GM18909 (cell line): Measurements from ENCODE around the gene CP.
"Not testable (repeated sequence)": the region's sequence is repeated elsewhere in the genome, so short reads cannot be mapped to it uniquely, and the experiment has no call there.

Source experiments
- ATAC-seq: cut with Tn5 transposase; IDR thresholded peaks from one replicate; pipeline ENCODE4 v1.9.1; 2021; ENCODE audit warnings: mild to moderate bottlenecking; ENCODE audit not compliant: unreplicated experiment, poor library complexity

CP gene

DNA sequence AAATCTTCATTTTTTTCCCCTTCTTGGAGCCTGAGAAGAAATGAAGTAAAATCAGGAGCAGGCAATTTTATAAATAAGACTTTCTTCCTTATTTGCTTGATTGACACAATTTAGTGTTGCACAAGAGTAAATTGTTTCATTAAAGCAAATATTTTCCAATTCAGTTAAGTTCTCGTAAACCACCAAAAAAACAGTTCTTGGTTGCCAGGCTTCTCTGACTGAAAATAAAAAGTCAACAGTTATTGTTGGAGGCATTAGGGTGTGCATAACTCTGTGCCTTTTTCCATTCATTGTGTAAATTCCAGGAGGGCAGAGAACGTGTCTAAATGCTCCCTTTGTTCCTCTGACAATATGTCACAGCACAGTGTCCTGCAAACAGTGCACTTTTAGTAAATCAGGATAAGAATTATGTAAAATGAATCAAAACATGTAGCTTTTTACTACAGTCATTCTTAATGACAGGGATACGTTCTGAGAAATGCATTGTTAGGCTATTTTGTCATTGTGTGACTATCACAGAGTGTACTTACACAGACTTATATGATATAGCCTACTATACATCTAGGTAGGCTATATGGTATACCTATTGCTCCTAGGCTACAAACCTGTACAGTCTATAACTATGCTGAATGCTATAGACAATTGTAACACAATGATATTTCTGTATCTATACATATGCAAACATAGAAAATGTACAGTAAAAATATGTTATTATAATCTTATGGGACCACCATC lies at the start of gene CP:
CP (minus strand) TSS at position 47 of the 735 bp plus-strand sequence; CDS start at position 10, 37 bp downstream.
- ATAC-seq: no peak

- ATAC-seq: no peak
Measured at GRCh38 chr3:149270180-149270579, 48.6 kb upstream of the CP start.

- ATAC-seq: no peak
Measured at GRCh38 chr3:149269687-149270086, 48.1 kb upstream of the CP start.

GRCh38 chr3:149267565-149267964 lies 45.9 kb upstream of the CP start:
- peak; percentile 74 for ATAC-seq

GRCh38 chr3:149266736-149267135 lies 45.1 kb upstream of the CP start:
- no peak for ATAC-seq

DNA sequence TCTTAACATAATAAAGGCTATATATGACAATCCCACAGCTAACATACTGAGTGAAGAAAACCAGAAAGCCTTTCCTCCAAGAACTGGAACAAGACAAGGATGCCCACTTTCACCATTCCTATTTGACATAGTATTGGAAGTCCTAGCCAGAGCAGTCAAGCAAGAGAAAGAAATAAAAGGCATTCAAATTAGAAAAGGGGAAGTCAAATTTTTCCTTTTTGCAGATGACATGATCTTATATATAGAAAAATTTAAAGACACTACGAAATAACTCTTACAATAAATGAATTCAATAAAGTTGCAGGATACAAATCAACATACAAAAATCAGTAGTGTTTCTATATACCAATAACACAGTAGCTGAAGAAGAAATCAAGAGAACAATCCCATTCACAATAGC lies 42.2 kb upstream of the CP start:
- no peak for ATAC-seq

DNA sequence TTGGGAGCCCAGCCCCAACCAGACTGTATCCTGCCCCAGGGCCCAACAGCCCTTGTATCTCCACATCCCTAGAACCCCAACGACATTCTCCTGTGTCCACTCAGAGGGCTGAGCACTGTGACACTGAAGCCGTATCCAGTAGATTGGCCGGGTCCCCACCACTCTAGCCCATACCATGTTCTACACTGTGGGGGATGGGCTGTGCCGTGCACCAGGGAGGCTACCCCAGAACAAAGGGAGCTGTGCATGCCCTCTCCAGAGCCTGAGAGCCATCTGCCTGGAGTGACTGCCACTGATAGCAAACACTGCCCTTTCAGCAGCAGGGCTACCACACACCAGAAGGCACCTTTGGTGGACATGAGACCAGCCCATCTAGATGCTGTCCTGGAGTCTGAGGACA lies 37.1 kb upstream of the CP start:
- ATAC-seq: no peak

DNA sequence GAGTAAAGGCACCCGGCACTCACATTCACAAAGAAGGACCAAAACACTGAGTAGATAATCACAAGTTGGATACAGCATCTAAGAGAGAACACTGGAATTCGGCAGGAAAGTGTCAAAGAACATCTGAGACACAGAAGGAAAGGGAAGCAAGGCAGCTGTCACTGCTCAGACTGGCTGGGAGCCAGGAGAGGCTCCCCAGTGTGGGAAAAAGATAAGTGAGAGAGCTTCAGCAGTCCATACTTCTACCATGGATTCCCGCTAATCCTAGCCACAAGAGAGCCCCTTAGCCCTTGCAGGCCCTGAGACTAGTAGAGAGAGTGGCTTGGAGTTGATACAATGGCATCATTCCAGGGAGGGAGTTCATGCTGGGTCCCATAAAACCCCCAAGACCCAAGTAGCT lies 36.7 kb upstream of the CP start:
- no peak for ATAC-seq

- ATAC-seq: no peak
Measured at GRCh38 chr3:149252272-149252671, 30.6 kb upstream of the CP start.

- ATAC-seq: no peak
Measured at GRCh38 chr3:149251186-149251585, 29.6 kb upstream of the CP start.

GRCh38 chr3:149247929-149248691 lies 26.5 kb upstream of the CP start:
- peak; percentile 57 for ATAC-seq

- ATAC-seq: no peak
Measured at GRCh38 chr3:149247008-149247710, 25.5 kb upstream of the CP start.

- ATAC-seq: peak; percentile 83
Measured at GRCh38 chr3:149245738-149246451, 24.3 kb upstream of the CP start.

GRCh38 chr3:149243540-149243939 lies 21.9 kb upstream of the CP start:
- ATAC-seq: no peak

DNA sequence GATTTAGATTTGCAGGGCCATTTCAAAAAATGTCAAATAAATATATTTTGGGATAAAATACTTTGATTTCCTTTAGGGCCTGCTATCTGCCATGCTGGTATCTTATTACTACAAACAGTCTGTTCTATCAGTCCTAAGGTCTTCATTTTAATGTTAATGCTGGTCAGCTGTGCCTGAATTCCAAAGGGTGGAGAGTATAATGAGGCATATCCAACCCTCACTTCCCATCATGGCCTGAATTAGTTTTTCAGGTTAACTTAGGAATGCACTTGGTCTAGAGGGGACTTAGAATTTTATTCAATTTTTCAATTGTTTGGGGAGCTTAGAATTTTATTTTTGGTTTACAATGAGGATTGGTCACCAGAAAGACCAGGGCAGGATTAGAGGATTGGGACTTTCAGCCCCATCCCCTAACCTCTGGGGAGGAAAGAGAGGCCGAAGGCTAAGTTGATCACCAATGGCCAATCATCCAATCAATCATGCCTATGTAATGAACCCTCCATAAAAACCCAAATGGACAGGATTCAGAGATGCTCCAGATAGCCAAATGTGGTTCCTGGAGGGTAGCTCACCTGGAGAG lies 17.8 kb upstream of the CP start:
- no peak for ATAC-seq

- not testable (repeated sequence) for ATAC-seq
Measured at GRCh38 chr3:149238268-149238667, 16.6 kb upstream of the CP start.

- ATAC-seq: no peak
Measured at GRCh38 chr3:149235599-149236424, 14.2 kb upstream of the CP start.

- ATAC-seq: no peak
Measured at GRCh38 chr3:149234671-149235245, 13.1 kb upstream of the CP start.

DNA sequence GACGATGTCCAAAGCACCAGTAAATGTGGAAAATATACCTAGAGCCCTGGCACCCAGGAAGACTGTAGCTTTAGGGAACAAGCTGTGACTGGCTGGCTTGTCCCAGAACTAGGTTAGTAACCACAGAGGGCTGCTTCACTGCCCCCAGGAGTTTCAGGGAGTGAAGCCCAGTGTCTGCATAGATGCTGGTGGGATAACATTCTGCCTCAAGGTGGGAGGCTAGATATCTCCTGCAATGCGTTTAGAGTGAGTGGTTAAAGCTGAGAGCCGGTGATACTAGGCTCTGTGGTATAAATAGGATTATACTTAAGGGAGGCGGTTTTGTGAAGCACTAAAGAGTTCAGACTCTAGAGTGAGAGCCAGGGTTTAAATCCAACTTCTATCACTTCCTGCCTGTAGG lies 11.7 kb upstream of the CP start:
- ATAC-seq: no peak
